A549 (cell line): ENCODE measurements around the gene FGF6. TPM values are rescaled to one million over a fixed set of nuclear protein-coding genes. Genes with fewer than 3 reads are reported as not detected.

Experiments used
- ATAC-seq, 2 experiments: fragments of 200-7000 bp in 1 of 2; fragments of >200 bp in 1 of 2; cut with Nextera tagmentation in 1 of 2; cut with Tn5 transposase in 1 of 2; 3 replicates each; pipeline versions ENCODE4 v1.8.0 to v1.9.1; 2018 to 2020; ENCODE audit warnings: mild to moderate bottlenecking in 1 of 2, moderate library complexity in 1 of 2
- CTCF ChIA-PET: fragments of 300-600 bp; sonication (Branson Sonifier 250); formaldehyde crosslinking; extraction: SDS; loops from one replicate; lab custom pipeline; 2021; ENCODE audit warnings: antibody characterized with exemption, inconsistent platforms; lab: Yijun Ruan, JAX
- POLR2A ChIA-PET: fragments of 350-600 bp; formaldehyde crosslinking; extraction: SDS; loops from one replicate; lab custom pipeline; 2021; ENCODE audit warnings: antibody characterized with exemption, inconsistent platforms; lab: Yijun Ruan, JAX
- DNase-seq, 2 experiments: peaks; one replicate each; pipeline versions ENCODE4 v3.0.0 to v3.0.0-alpha.2; 2011 to 2016; ENCODE audit warnings: low read depth in 1 of 2, low spot score in 1 of 2
- FAIRE-seq: peaks from 2 replicates; lab custom pipeline; 2011; peaks lifted over from hg19 to GRCh38; lab: Jason Lieb, UNC
- H3K27ac ChIP-seq, 2 experiments: fragments of >200 bp; sonication (Bioruptor Twin); formaldehyde crosslinking; 3 replicates each; pipeline ENCODE4 v1.5.1; 2016 to 2017
- H3K4me1 ChIP-seq: fragments of >200 bp; sonication (Bioruptor Twin); formaldehyde crosslinking; 3 replicates; pipeline ENCODE4 v1.6.1; 2016
- H3K4me2 ChIP-seq: fragments of >200 bp; sonication (Bioruptor Twin); formaldehyde crosslinking; 3 replicates; pipeline ENCODE4 v1.6.1; 2016
- H3K4me3 ChIP-seq: fragments of >200 bp; sonication (Bioruptor Twin); formaldehyde crosslinking; 3 replicates; pipeline ENCODE4 v1.5.1; 2016
- H3K9me3 ChIP-seq: fragments of >200 bp; sonication (Bioruptor Twin); formaldehyde crosslinking; 3 replicates; pipeline ENCODE4 v1.6.1; 2016
- EHF ChIP-seq: fragments of 250-450 bp; sonication (Bioruptor Pico); IDR thresholded peaks from 2 replicates; pipeline ENCODE4 v1.5.0; 2020; ENCODE audit warnings: mild to moderate bottlenecking
- ELK1 ChIP-seq: fragments of 150-350 bp; IDR thresholded peaks from 2 replicates; pipeline ENCODE4 v1.6.1; 2014; ENCODE audit warnings: low read depth, mild to moderate bottlenecking, low read length
- EP300 ChIP-seq, 2 experiments: fragments of >200 bp; sonication (Bioruptor Twin); formaldehyde crosslinking; IDR thresholded peaks; 2 replicates in 1 of 2; 3 replicates in 1 of 2; pipeline ENCODE4 v1.6.1; 2016 to 2017
- FOSL2 ChIP-seq, 2 experiments: fragments of 450-650 bp in 1 of 2; fragments of >200 bp in 1 of 2; sonication (Bioruptor Twin) in 1 of 2; formaldehyde crosslinking; IDR thresholded peaks; 2 replicates each; pipeline versions ENCODE4 v1.5.0 to v1.6.1; 2016 to 2020; ENCODE audit warnings: mild to moderate bottlenecking in 1 of 2, moderate library complexity in 1 of 2
- HOXB13 ChIP-seq: fragments of 250-450 bp; sonication (Bioruptor Pico); IDR thresholded peaks from 2 replicates; pipeline ENCODE4 v1.5.0; 2020; ENCODE audit warnings: low read depth, mild to moderate bottlenecking, moderate library complexity
- JUNB ChIP-seq: fragments of >200 bp; sonication (Bioruptor Twin); formaldehyde crosslinking; IDR thresholded peaks from 2 replicates; pipeline ENCODE4 v1.6.1; 2016
- MYC ChIP-seq: IDR thresholded peaks from 2 replicates; pipeline ENCODE4 v1.6.1; 2012; ENCODE audit warnings: mild to moderate bottlenecking, inconsistent platforms, low read length, improper control_type of control experiment, borderline replicate concordance
- PBX3 ChIP-seq: IDR thresholded peaks from 2 replicates; pipeline ENCODE4 v1.6.1; 2012
- RNF2 ChIP-seq: fragments of 200-600 bp; sonication (generic); IDR thresholded peaks from 2 replicates; pipeline ENCODE4 v1.6.1; 2016; ENCODE audit warnings: low read depth, mild to moderate bottlenecking, antibody characterized with exemption, moderate library complexity, borderline replicate concordance
- SREBF2 ChIP-seq: fragments of 450-650 bp; IDR thresholded peaks from 2 replicates; pipeline ENCODE4 v1.6.1; 2014; ENCODE audit warnings: mild to moderate bottlenecking, moderate library complexity
- ZC3H11A ChIP-seq: fragments of 450-650 bp; IDR thresholded peaks from 2 replicates; pipeline ENCODE4 v1.6.1; 2014; ENCODE audit warnings: antibody characterized with exemption, mild to moderate bottlenecking
- ZFP36 ChIP-seq: fragments of 450-650 bp; IDR thresholded peaks from 2 replicates; pipeline ENCODE4 v1.6.1; 2014; ENCODE audit warnings: borderline replicate concordance; ENCODE audit not compliant: partially characterized antibody
- WGBS: methylation state at CpG from one replicate; pipeline ENCODE4 v1.1.6; 2017; ENCODE audit errors: missing lambda C conversion rate; 5-methylcytosine and 5-hydroxymethylcytosine counted together
- polyA plus RNA-seq, 4 experiments: library from polyadenylated mRNA; depleted of rRNA in 3 of 4; stranded (reverse); fragments of >200 nt; fragmentation: RNase III in 1 of 4; extraction: RNeasy Plus Mini Kit Qiagen cat#74134 plus additional on column Dnase treatment in 1 of 4; gene quantifications; 2 replicates in 3 of 4; 3 replicates in 1 of 4; pipeline ENCODE4 v1.2.3, GENCODE V29; 2011 to 2017
- TF ChIP-seq, protein P1 (sequence below): fragments of 450-650 bp; IDR thresholded peaks from 2 replicates; pipeline ENCODE4 v1.6.1; 2014; ENCODE audit warnings: antibody characterized with exemption
- TF ChIP-seq, protein P2 (sequence below): fragments of >200 bp; sonication (Bioruptor Twin); formaldehyde crosslinking; IDR thresholded peaks from 2 replicates; pipeline ENCODE4 v1.6.1; 2016
- TF ChIP-seq, protein P3 (sequence below): fragments of >200 bp; sonication (Bioruptor Twin); formaldehyde crosslinking; IDR thresholded peaks from 3 replicates; pipeline ENCODE4 v1.5.1; 2016

FGF6 gene
- polyA plus RNA-seq, 2 of the 4 experiments (the other 2 are of a cell fraction) = not detected

DNA sequence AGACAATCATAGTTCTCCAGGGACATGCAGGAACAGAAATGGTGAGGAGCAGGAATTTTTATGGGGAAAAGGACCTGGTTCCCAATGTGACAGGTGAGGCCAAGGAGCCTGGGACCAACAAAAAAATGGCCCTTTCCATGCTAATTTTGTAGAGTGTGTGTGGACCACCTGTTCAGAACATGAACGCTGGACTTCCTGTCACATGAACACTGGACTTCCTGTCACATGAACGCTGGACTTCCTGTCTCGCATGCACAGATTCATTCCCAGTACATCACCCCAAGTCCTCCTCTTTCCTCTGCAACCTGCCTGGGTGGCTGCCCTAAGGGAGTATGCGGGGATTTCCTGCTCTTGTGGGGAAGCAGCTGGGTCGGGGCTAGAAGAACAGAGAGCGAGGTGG lies 10.1 kb downstream of the FGF6 start:
- Histone ChIP-seq H3K27ac (no peak overlapping the region), H3K4me2 (peak overlapping the region; percentile 12; the same call in 1 of the 3 replicates), H3K9me3 (peaks cover 11% of the 10 kb centered on the region; the same call in 2 of the 3 replicates), H3K4me1 (no peaks in the 10 kb centered on the region), H3K4me3 (no peak overlapping the region)
- ChIA-PET CTCF (no interaction called here), POLR2A (no interaction called here)
- ATAC-seq (no peak), DNase-seq (peak in 1 of 2 experiments; percentile 13), FAIRE-seq (no peak)
- 37% methylated on average over 6 of the region's 6 CpGs for WGBS
- TF ChIP-seq, protein P1, sequence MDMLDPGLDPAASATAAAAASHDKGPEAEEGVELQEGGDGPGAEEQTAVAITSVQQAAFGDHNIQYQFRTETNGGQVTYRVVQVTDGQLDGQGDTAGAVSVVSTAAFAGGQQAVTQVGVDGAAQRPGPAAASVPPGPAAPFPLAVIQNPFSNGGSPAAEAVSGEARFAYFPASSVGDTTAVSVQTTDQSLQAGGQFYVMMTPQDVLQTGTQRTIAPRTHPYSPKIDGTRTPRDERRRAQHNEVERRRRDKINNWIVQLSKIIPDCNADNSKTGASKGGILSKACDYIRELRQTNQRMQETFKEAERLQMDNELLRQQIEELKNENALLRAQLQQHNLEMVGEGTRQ = peak; percentile 31; the same call in 1 of the 2 replicates
- no peak for TF ChIP-seq ZC3H11A

DNA sequence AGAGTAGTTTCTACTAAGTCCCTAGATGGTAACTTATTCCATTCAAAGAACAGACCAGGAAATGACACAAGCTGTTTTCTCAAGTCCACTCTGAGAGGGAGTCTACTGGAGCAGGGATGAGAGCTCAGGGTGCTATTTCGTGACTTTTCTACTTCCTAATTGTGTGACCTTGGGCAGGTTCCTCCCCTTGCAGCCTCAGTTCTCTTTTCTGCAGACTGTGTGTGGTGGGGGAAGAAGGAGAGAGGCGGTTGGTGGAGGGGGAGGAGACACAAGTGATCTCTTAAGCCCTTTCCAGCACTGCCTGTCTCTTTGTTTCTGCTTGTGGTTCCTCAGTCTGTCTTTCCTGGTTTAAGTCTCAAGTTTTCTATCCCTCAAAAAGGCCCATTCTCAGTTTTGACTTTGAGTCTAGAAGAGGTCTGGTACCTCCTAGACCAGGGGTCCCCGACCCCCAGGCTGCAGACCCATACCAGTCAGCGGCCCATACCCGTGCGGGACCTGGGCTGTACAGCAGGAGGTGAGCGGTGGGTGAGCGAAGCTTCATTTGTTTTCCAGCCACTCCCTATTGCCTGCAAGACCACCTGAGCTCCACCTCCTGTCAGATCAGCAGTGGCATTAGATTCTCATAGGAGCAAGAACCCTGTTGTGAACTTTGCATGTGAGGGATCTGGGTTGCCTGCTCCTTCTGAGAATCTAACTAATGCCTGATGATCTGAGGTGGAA lies 10.7 kb downstream of the FGF6 start:
- 56% methylated on average over 8 of the region's 8 CpGs for WGBS
- FAIRE-seq (no peak), DNase-seq (no peak), ATAC-seq (no peak)
- Histone ChIP-seq H3K27ac (no peak overlapping the region), H3K4me1 (no peaks in the 10 kb centered on the region), H3K4me3 (no peak overlapping the region), H3K4me2 (no peak overlapping the region), H3K9me3 (peaks cover 11% of the 10 kb centered on the region; the same call in 2 of the 3 replicates)
- ChIA-PET POLR2A (no interaction called here), CTCF (no interaction called here)
- TF ChIP-seq EHF (CRISPR knock-in tag) = no peak

- WGBS = 16% methylated on average over 4 of the region's 4 CpGs
- ChIA-PET POLR2A (no interaction called here), CTCF (no interaction called here)
- H3K4me3 ChIP-seq = no peak overlapping the region
- no peak overlapping the region for H3K27ac ChIP-seq
- H3K4me2 ChIP-seq = no peak overlapping the region
- FAIRE-seq = no peak
- H3K4me1 ChIP-seq = no peaks in the 10 kb centered on the region
- peaks cover 11% of the 10 kb centered on the region; the same call in 2 of the 3 replicates for H3K9me3 ChIP-seq
- TF ChIP-seq RNF2 = no peak
- ATAC-seq = no peak
- no peak for DNase-seq
Observed at GRCh38 chr12:4434301-4434700, 11.3 kb downstream of the FGF6 start.

DNA sequence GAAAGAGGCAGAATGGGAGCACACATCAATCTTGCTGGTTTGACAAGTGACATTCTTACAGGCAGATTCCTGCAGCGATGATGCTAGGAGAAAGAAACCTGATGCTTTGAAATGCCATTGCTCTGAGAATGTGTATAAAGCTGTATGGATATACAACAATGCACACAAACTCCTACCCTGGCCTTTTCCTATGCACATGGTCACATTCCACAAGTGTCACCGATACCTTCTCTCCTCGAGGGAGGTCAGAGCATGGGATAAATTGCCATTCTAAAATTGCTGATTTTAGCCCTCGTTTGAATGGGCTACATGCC lies 11.9 kb downstream of the FGF6 start:
- Histone ChIP-seq H3K9me3 (peaks cover 11% of the 10 kb centered on the region; the same call in 2 of the 3 replicates), H3K4me1 (no peaks in the 10 kb centered on the region), H3K4me2 (no peak overlapping the region), H3K27ac (no peak overlapping the region), H3K4me3 (no peak overlapping the region)
- 22% methylated on average over 4 of the region's 4 CpGs for WGBS
- ATAC-seq (no peak), DNase-seq (no peak), FAIRE-seq (no peak)
- POLR2A ChIA-PET = no interaction called here
- TF ChIP-seq, protein P2, sequence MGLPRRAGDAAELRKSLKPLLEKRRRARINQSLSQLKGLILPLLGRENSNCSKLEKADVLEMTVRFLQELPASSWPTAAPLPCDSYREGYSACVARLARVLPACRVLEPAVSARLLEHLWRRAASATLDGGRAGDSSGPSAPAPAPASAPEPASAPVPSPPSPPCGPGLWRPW = no peak
- TF ChIP-seq, protein P3, sequence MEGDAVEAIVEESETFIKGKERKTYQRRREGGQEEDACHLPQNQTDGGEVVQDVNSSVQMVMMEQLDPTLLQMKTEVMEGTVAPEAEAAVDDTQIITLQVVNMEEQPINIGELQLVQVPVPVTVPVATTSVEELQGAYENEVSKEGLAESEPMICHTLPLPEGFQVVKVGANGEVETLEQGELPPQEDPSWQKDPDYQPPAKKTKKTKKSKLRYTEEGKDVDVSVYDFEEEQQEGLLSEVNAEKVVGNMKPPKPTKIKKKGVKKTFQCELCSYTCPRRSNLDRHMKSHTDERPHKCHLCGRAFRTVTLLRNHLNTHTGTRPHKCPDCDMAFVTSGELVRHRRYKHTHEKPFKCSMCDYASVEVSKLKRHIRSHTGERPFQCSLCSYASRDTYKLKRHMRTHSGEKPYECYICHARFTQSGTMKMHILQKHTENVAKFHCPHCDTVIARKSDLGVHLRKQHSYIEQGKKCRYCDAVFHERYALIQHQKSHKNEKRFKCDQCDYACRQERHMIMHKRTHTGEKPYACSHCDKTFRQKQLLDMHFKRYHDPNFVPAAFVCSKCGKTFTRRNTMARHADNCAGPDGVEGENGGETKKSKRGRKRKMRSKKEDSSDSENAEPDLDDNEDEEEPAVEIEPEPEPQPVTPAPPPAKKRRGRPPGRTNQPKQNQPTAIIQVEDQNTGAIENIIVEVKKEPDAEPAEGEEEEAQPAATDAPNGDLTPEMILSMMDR = no peak
- TF ChIP-seq HOXB13 (CRISPR knock-in tag) (no peak), RNF2 (no peak), FOSL2 (IDR thresholded peaks at IDR 0.05) (no peak), FOSL2 (CRISPR knock-in tag; IDR thresholded peaks at IDR 0.05) (no peak), MYC (no peak), PBX3 (no peak), ELK1 (no peak), JUNB (no peak), SREBF2 (no peak), EP300 (IDR thresholded peaks at IDR 0.05) (no peak), ZFP36 (no peak)
- CTCF ChIA-PET = interaction anchor here (1.4 kb wide), 1 partner anchor 9 kb away, joined by 3 read pairs; no protein-coding TSS in a partner anchor
